C4-2B (cell line): ENCODE measurements around the gene CDC20.

Experiments used
- ZFX ChIP-seq: fragments of 450-650 bp; IDR thresholded peaks from 2 replicates; pipeline ENCODE4 v1.6.1; 2017
- TF ChIP-seq, protein P1 (sequence below): fragments of 450-650 bp; conservative IDR thresholded peaks from 2 replicates; pipeline ENCODE4 v1.5.1; 2017; ENCODE audit warnings: mild to moderate bottlenecking

GRCh38 chr1:43373066-43373940 lies 14.5 kb downstream of the CDC20 start:
- TF ChIP-seq, protein P1, sequence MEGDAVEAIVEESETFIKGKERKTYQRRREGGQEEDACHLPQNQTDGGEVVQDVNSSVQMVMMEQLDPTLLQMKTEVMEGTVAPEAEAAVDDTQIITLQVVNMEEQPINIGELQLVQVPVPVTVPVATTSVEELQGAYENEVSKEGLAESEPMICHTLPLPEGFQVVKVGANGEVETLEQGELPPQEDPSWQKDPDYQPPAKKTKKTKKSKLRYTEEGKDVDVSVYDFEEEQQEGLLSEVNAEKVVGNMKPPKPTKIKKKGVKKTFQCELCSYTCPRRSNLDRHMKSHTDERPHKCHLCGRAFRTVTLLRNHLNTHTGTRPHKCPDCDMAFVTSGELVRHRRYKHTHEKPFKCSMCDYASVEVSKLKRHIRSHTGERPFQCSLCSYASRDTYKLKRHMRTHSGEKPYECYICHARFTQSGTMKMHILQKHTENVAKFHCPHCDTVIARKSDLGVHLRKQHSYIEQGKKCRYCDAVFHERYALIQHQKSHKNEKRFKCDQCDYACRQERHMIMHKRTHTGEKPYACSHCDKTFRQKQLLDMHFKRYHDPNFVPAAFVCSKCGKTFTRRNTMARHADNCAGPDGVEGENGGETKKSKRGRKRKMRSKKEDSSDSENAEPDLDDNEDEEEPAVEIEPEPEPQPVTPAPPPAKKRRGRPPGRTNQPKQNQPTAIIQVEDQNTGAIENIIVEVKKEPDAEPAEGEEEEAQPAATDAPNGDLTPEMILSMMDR, result no peak
- TF ChIP-seq ZFX, result no peak
